Glutamatergic neuron (in vitro differentiated cells): ENCODE results near the gene CCDC117. TPM values are rescaled to one million over a fixed set of nuclear protein-coding genes. Genes with fewer than 3 reads are reported as not detected.

ENCODE experiments used
- DNase-seq: peaks from one replicate; pipeline ENCODE4 v3.0.0; 2022
- H3K27ac Mint-ChIP-seq: one replicate; pipeline ENCODE4 v1.8.0; 2020; ENCODE audit warnings: mild to moderate bottlenecking, mixed read lengths, inconsistent platforms; ENCODE audit not compliant: unreplicated experiment
- H3K27me3 Mint-ChIP-seq: one replicate; pipeline ENCODE4 v1.8.0; 2020; ENCODE audit warnings: mild to moderate bottlenecking, moderate library complexity, mixed read lengths, inconsistent platforms; ENCODE audit not compliant: unreplicated experiment
- H3K36me3 Mint-ChIP-seq: one replicate; pipeline ENCODE4 v1.8.0; 2020; ENCODE audit warnings: mild to moderate bottlenecking, mixed read lengths, inconsistent platforms; ENCODE audit not compliant: unreplicated experiment
- H3K4me1 Mint-ChIP-seq: one replicate; pipeline ENCODE4 v1.8.0; 2020; ENCODE audit warnings: mild to moderate bottlenecking, low read depth, mixed read lengths, inconsistent platforms; ENCODE audit not compliant: unreplicated experiment
- H3K4me3 Mint-ChIP-seq: one replicate; pipeline ENCODE4 v1.8.0; 2020; ENCODE audit warnings: mild to moderate bottlenecking, mixed read lengths, inconsistent platforms; ENCODE audit not compliant: unreplicated experiment
- H3K9me3 Mint-ChIP-seq: one replicate; pipeline ENCODE4 v1.8.0; 2020; ENCODE audit warnings: mild to moderate bottlenecking, moderate library complexity, mixed read lengths, inconsistent platforms; ENCODE audit not compliant: unreplicated experiment
- total RNA-seq: library from RNA; stranded (reverse); fragmentation: NEBNext Ultra II Directional; extraction: Animal tissue kit (Norgen Biotek cat#: 25700); gene quantifications from one replicate; pipeline ENCODE4 v1.2.1, GENCODE V29; 2021; ENCODE audit not compliant: unreplicated experiment
- TF ChIP-seq, protein P1 (sequence below): fragments of 200-600 bp; sonication (generic); IDR thresholded peaks from one replicate; pipeline ENCODE4 v1.5.0; 2021; ENCODE audit not compliant: partially characterized antibody, unreplicated experiment

The CCDC117 gene
- total RNA-seq, 1 donor from 2014 or later = 11.7 TPM

GRCh38 chr22:28792491-28793383, 20.2 kb downstream of the CCDC117 start:
- H3K27me3 Mint-ChIP-seq = no peaks in the 10 kb centered on the region
- H3K27ac Mint-ChIP-seq = no peak overlapping the region

GRCh38 chr22:28793976-28794584, 21.6 kb downstream of the CCDC117 start:
- no peak for DNase-seq
- TF ChIP-seq, protein P1, sequence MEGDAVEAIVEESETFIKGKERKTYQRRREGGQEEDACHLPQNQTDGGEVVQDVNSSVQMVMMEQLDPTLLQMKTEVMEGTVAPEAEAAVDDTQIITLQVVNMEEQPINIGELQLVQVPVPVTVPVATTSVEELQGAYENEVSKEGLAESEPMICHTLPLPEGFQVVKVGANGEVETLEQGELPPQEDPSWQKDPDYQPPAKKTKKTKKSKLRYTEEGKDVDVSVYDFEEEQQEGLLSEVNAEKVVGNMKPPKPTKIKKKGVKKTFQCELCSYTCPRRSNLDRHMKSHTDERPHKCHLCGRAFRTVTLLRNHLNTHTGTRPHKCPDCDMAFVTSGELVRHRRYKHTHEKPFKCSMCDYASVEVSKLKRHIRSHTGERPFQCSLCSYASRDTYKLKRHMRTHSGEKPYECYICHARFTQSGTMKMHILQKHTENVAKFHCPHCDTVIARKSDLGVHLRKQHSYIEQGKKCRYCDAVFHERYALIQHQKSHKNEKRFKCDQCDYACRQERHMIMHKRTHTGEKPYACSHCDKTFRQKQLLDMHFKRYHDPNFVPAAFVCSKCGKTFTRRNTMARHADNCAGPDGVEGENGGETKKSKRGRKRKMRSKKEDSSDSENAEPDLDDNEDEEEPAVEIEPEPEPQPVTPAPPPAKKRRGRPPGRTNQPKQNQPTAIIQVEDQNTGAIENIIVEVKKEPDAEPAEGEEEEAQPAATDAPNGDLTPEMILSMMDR = no peak
- H3K4me1 Mint-ChIP-seq = peaks cover 3% of the 10 kb centered on the region
- H3K27ac Mint-ChIP-seq = no peak overlapping the region
- H3K9me3 Mint-ChIP-seq = peaks cover under 1% of the 10 kb centered on the region
- no peaks in the 10 kb centered on the region for H3K27me3 Mint-ChIP-seq
- H3K36me3 Mint-ChIP-seq = no peaks in the 10 kb centered on the region
- no peak overlapping the region for H3K4me3 Mint-ChIP-seq

More at GRCh38 chr22:28792491-28793383, 20.2 kb downstream of the CCDC117 start:
- no peaks in the 10 kb centered on the region for H3K36me3 Mint-ChIP-seq
- peaks cover 10% of the 10 kb centered on the region for H3K4me1 Mint-ChIP-seq
- H3K9me3 Mint-ChIP-seq = no peaks in the 10 kb centered on the region
- TF ChIP-seq, protein P1 = no peak
- no peak for DNase-seq
- no peak overlapping the region for H3K4me3 Mint-ChIP-seq

DNA sequence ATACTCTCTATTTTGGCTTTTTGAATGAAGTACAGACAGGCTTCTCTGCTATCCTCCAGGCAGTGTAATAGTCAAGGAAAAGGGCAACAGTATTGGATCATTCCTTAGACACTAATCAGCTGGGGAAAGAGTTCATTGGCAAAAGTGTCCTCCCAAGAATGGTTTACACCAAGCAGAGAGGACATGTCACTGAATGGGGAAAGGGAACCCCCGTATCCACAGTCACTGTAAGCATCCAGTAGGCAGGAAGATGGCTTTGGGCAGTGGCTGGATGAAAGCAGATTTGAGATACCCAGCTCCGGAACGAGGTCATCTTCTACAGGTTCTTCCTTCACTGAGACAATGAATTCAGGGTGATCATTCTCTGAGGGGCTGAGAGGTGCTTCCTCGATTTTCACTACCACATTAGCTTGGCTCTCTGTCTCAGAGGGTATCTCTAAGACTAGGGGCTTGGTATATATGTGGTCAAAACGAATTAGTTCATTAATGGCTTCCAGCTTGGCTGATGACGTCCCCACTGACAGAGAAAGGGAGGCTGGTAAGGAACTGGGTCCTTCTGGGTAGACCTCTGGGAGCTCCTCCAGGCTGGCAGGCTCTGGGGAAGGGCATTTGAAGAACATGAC, 22.7 kb downstream of the CCDC117 start:
- H3K27me3 Mint-ChIP-seq = no peaks in the 10 kb centered on the region
- no peak overlapping the region for H3K27ac Mint-ChIP-seq
- H3K9me3 Mint-ChIP-seq = peaks cover 7% of the 10 kb centered on the region
- TF ChIP-seq, protein P1 = no peak
- H3K4me1 Mint-ChIP-seq = peaks cover 5% of the 10 kb centered on the region
- H3K4me3 Mint-ChIP-seq = no peak overlapping the region
- DNase-seq = no peak
- H3K36me3 Mint-ChIP-seq = no peaks in the 10 kb centered on the region

- Mint-ChIP-seq H3K4me3 (no peak overlapping the region), H3K4me1 (peaks cover 5% of the 10 kb centered on the region), H3K36me3 (no peaks in the 10 kb centered on the region), H3K27ac (no peak overlapping the region), H3K27me3 (no peaks in the 10 kb centered on the region), H3K9me3 (peaks cover 10% of the 10 kb centered on the region)
- no peak for DNase-seq
- TF ChIP-seq, protein P1 = no peak
Measured at GRCh38 chr22:28795932-28796856, 23.7 kb downstream of the CCDC117 start.
